ENCODE data around the gene MPC1.
"Not testable (repeated sequence)": the region's sequence is repeated elsewhere in the genome, so short reads cannot be mapped to it uniquely, and the experiment has no call there.

MPC1 gene

GRCh38 chr6:166348305-166348949 lies 34.3 kb downstream of the MPC1 start:
- H3K79me1 ChIP-seq (ENCODE audit: low read depth, low read length), result no peaks in the 10 kb centered on the region
- H3K4me3 ChIP-seq (ENCODE audit: low read length in 2 of 2), result no peak overlapping the region
- no CpG with 5 or more reads among the region's 6 CpGs for WGBS, 2 donors (ENCODE audit: extremely low coverage in 2 of 2, insufficient read length in 2 of 2, insufficient replicate concordance in 1 of 2)
- no peaks in the 10 kb centered on the region for H3K36me3 ChIP-seq (replicated peaks in 1 of 2; ENCODE audit: control insufficient read depth in 2 of 2, insufficient read depth in 2 of 2, low read length in 2 of 2)
- H2BK5ac ChIP-seq (ENCODE audit: low read length), result no peak overlapping the region
- no peaks in the 10 kb centered on the region for H3K27me3 ChIP-seq (ENCODE audit: control insufficient read depth in 3 of 3, insufficient read depth in 3 of 3, low read depth in 1 of 3, low read length in 3 of 3)
- no peak overlapping the region for H4K91ac ChIP-seq (ENCODE audit: low read depth, low read length, poor library complexity)
- no peak overlapping the region for H2AFZ ChIP-seq (ENCODE audit: low read length)
- H3K27ac ChIP-seq (replicated peaks; ENCODE audit: low read length), result no peak overlapping the region
- H2BK12ac ChIP-seq (ENCODE audit: low read length), result no peak overlapping the region
- no peak overlapping the region for H3K4ac ChIP-seq (ENCODE audit: low read length)
- no peak overlapping the region for H3K14ac ChIP-seq (ENCODE audit: low read length)
- no peak overlapping the region for H3K23ac ChIP-seq (ENCODE audit: low read depth, low read length, poor library complexity)
- no peak overlapping the region for H3K4me2 ChIP-seq (ENCODE audit: insufficient read depth, low read length, poor library complexity, severe bottlenecking)
- no peak overlapping the region for H2BK15ac ChIP-seq (ENCODE audit: low read length)
- H4K8ac ChIP-seq (ENCODE audit: low read depth, low read length), result no peak overlapping the region
- H2AK5ac ChIP-seq (ENCODE audit: low read depth, low read length), result no peak overlapping the region
- H3K9ac ChIP-seq (ENCODE audit: low read depth, low read length, poor library complexity), result no peak overlapping the region
- H3K4me1 ChIP-seq (ENCODE audit: control insufficient read depth in 2 of 2, insufficient read depth in 1 of 2, low read depth in 1 of 2, low read length in 2 of 2), result peaks cover 2 to 14% of the 10 kb centered on the region in 2 donors
- no peak overlapping the region for H3K18ac ChIP-seq (ENCODE audit: low read length)
- no peak for DNase-seq (ENCODE audit: low spot score)
- H2BK120ac ChIP-seq (ENCODE audit: low read depth, low read length), result no peak overlapping the region
- peaks cover 0 to 15% of the 10 kb centered on the region in 2 donors for H3K9me3 ChIP-seq (replicated peaks in 1 of 2; ENCODE audit: control insufficient read depth in 2 of 2, insufficient read depth in 1 of 2, low read depth in 1 of 2, low read length in 2 of 2)

GRCh38 chr6:166346965-166347364 lies 35.8 kb downstream of the MPC1 start:
- Histone ChIP-seq H2BK5ac (ENCODE audit: low read length) (no peak overlapping the region), H3K4me2 (ENCODE audit: insufficient read depth, low read length, poor library complexity, severe bottlenecking) (no peak overlapping the region), H3K27me3 (ENCODE audit: control insufficient read depth in 3 of 3, insufficient read depth in 3 of 3, low read depth in 1 of 3, low read length in 3 of 3) (no peaks in the 10 kb centered on the region), H3K4me1 (ENCODE audit: control insufficient read depth in 2 of 2, insufficient read depth in 1 of 2, low read depth in 1 of 2, low read length in 2 of 2) (peaks cover 0 to 6% of the 10 kb centered on the region in 2 donors), H3K14ac (ENCODE audit: low read length) (no peak overlapping the region), H4K91ac (ENCODE audit: low read depth, low read length, poor library complexity) (no peak overlapping the region), H3K23ac (ENCODE audit: low read depth, low read length, poor library complexity) (no peak overlapping the region), H3K4me3 (ENCODE audit: low read length in 2 of 2) (no peak overlapping the region), H3K18ac (ENCODE audit: low read length) (no peak overlapping the region), H3K9me3 (replicated peaks in 1 of 2; ENCODE audit: control insufficient read depth in 2 of 2, insufficient read depth in 1 of 2, low read depth in 1 of 2, low read length in 2 of 2) (peaks cover 0 to 15% of the 10 kb centered on the region in 2 donors), H2AFZ (ENCODE audit: low read length) (no peak overlapping the region), H2AK5ac (ENCODE audit: low read depth, low read length) (no peak overlapping the region), H2BK12ac (ENCODE audit: low read length) (no peak overlapping the region), H3K79me1 (ENCODE audit: low read depth, low read length) (no peaks in the 10 kb centered on the region), H3K27ac (replicated peaks; ENCODE audit: low read length) (no peak overlapping the region), H4K8ac (ENCODE audit: low read depth, low read length) (no peak overlapping the region), H2BK15ac (ENCODE audit: low read length) (no peak overlapping the region), H3K4ac (ENCODE audit: low read length) (no peak overlapping the region), H3K36me3 (replicated peaks in 1 of 2; ENCODE audit: control insufficient read depth in 2 of 2, insufficient read depth in 2 of 2, low read length in 2 of 2) (no peaks in the 10 kb centered on the region), H2BK120ac (ENCODE audit: low read depth, low read length) (no peak overlapping the region), H3K9ac (ENCODE audit: low read depth, low read length, poor library complexity) (no peak overlapping the region)
- no peak for DNase-seq (ENCODE audit: low spot score)

- Histone ChIP-seq H4K8ac (ENCODE audit: low read depth, low read length) (no peak overlapping the region), H3K9ac (ENCODE audit: low read depth, low read length, poor library complexity) (no peak overlapping the region), H3K4ac (ENCODE audit: low read length) (no peak overlapping the region), H3K27ac (replicated peaks; ENCODE audit: low read length) (no peak overlapping the region), H2AFZ (ENCODE audit: low read length) (no peak overlapping the region), H2AK5ac (ENCODE audit: low read depth, low read length) (no peak overlapping the region), H3K14ac (ENCODE audit: low read length) (no peak overlapping the region), H3K79me1 (ENCODE audit: low read depth, low read length) (no peaks in the 10 kb centered on the region), H2BK12ac (ENCODE audit: low read length) (no peak overlapping the region), H3K23ac (ENCODE audit: low read depth, low read length, poor library complexity) (no peak overlapping the region), H3K9me3 (replicated peaks in 1 of 2; ENCODE audit: control insufficient read depth in 2 of 2, insufficient read depth in 1 of 2, low read depth in 1 of 2, low read length in 2 of 2) (peaks cover 0 to 15% of the 10 kb centered on the region in 2 donors), H3K36me3 (replicated peaks in 1 of 2; ENCODE audit: control insufficient read depth in 2 of 2, insufficient read depth in 2 of 2, low read length in 2 of 2) (no peaks in the 10 kb centered on the region), H3K18ac (ENCODE audit: low read length) (no peak overlapping the region), H2BK5ac (ENCODE audit: low read length) (no peak overlapping the region), H3K27me3 (ENCODE audit: control insufficient read depth in 3 of 3, insufficient read depth in 3 of 3, low read depth in 1 of 3, low read length in 3 of 3) (no peaks in the 10 kb centered on the region), H2BK15ac (ENCODE audit: low read length) (no peak overlapping the region), H3K4me2 (ENCODE audit: insufficient read depth, low read length, poor library complexity, severe bottlenecking) (no peak overlapping the region), H3K4me3 (ENCODE audit: low read length in 2 of 2) (no peak overlapping the region), H3K4me1 (ENCODE audit: control insufficient read depth in 2 of 2, insufficient read depth in 1 of 2, low read depth in 1 of 2, low read length in 2 of 2) (peaks cover 1 to 8% of the 10 kb centered on the region in 2 donors), H4K91ac (ENCODE audit: low read depth, low read length, poor library complexity) (no peak overlapping the region), H2BK120ac (ENCODE audit: low read depth, low read length) (no peak overlapping the region)
- no peak for DNase-seq (ENCODE audit: low spot score)
- no CpG with 5 or more reads among the region's 3 CpGs for WGBS, 2 donors (ENCODE audit: extremely low coverage in 2 of 2, insufficient read length in 2 of 2, insufficient replicate concordance in 1 of 2)
Measured at GRCh38 chr6:166346449-166346848, 36.3 kb downstream of the MPC1 start.

GRCh38 chr6:166345672-166346071 lies 37.1 kb downstream of the MPC1 start:
- not testable (repeated sequence) for H3K4me1 ChIP-seq (ENCODE audit: control insufficient read depth in 2 of 2, insufficient read depth in 1 of 2, low read depth in 1 of 2, low read length in 2 of 2); H3K9me3 ChIP-seq (replicated peaks in 1 of 2; ENCODE audit: control insufficient read depth in 2 of 2, insufficient read depth in 1 of 2, low read depth in 1 of 2, low read length in 2 of 2); H3K9ac ChIP-seq (ENCODE audit: low read depth, low read length, poor library complexity); H4K91ac ChIP-seq (ENCODE audit: low read depth, low read length, poor library complexity); H3K27me3 ChIP-seq (ENCODE audit: control insufficient read depth in 3 of 3, insufficient read depth in 3 of 3, low read depth in 1 of 3, low read length in 3 of 3); H4K8ac ChIP-seq (ENCODE audit: low read depth, low read length); H3K27ac ChIP-seq (replicated peaks; ENCODE audit: low read length); H3K4me3 ChIP-seq (ENCODE audit: low read length in 2 of 2); H2BK15ac ChIP-seq (ENCODE audit: low read length); H3K23ac ChIP-seq (ENCODE audit: low read depth, low read length, poor library complexity); H2BK120ac ChIP-seq (ENCODE audit: low read depth, low read length); DNase-seq (ENCODE audit: low spot score); H3K4ac ChIP-seq (ENCODE audit: low read length); H2BK12ac ChIP-seq (ENCODE audit: low read length); H3K18ac ChIP-seq (ENCODE audit: low read length); H3K4me2 ChIP-seq (ENCODE audit: insufficient read depth, low read length, poor library complexity, severe bottlenecking); H3K14ac ChIP-seq (ENCODE audit: low read length); H3K36me3 ChIP-seq (replicated peaks in 1 of 2; ENCODE audit: control insufficient read depth in 2 of 2, insufficient read depth in 2 of 2, low read length in 2 of 2); H2BK5ac ChIP-seq (ENCODE audit: low read length); H3K79me1 ChIP-seq (ENCODE audit: low read depth, low read length); H2AFZ ChIP-seq (ENCODE audit: low read length); H2AK5ac ChIP-seq (ENCODE audit: low read depth, low read length)
- WGBS, 2 donors (ENCODE audit: extremely low coverage in 2 of 2, insufficient read length in 2 of 2, insufficient replicate concordance in 1 of 2), result no CpG with 5 or more reads among the region's 9 CpGs

Measured in neuronal stem cell (in vitro differentiated cells).